Stomach (tissue), 19 donors: ENCODE measurements around the gene POLD4. TPM values are rescaled to one million over a fixed set of nuclear protein-coding genes. Genes with fewer than 3 reads are reported as not detected.
"Not testable (repeated sequence)": the region's sequence is repeated elsewhere in the genome, so short reads cannot be mapped to it uniquely, and the experiment has no call there.

Experiments used
- DNase-seq, 2 donors: peaks; one replicate each; pipeline versions ENCODE4 v3.0.0 to v3.0.0-alpha.2; 2013 to 2019
- H3K27ac ChIP-seq, 5 donors: fragments of 200-600 bp in 4 of 5; sonication (generic) in 4 of 5; one replicate each; pipeline ENCODE4 v1.5.1; 2013 to 2019; ENCODE audit warnings: mild to moderate bottlenecking in 1 of 5, moderate library complexity in 1 of 5
- H3K27me3 ChIP-seq, 3 donors: fragments of 200-600 bp; sonication (generic); one replicate each; pipeline ENCODE4 v1.5.1; 2017 to 2019; ENCODE audit warnings: mixed run types in 1 of 3
- H3K36me3 ChIP-seq, 4 donors: fragments of 200-600 bp; sonication (generic); 1 replicate in 3 of 4; 2 replicates in 1 of 4; pipeline ENCODE4 v1.5.1; 2016 to 2019
- H3K4me1 ChIP-seq, 4 donors: fragments of 200-600 bp; sonication (generic); one replicate each; pipeline ENCODE4 v1.5.1; 2016 to 2019
- H3K4me3 ChIP-seq, 4 donors: fragments of 200-600 bp; sonication (generic) in 3 of 4; one replicate each; pipeline ENCODE4 v1.5.1; 2016 to 2019; ENCODE audit warnings: mild to moderate bottlenecking in 1 of 4
- H3K9me3 ChIP-seq, 4 donors: fragments of 200-600 bp; sonication (generic); one replicate each; pipeline ENCODE4 v1.5.1; 2016 to 2019
- CTCF ChIP-seq, 7 experiments: fragments of 450-650 bp in 4 of 7; fragments of 200-600 bp in 3 of 7; sonication (generic) in 3 of 7; IDR thresholded peaks; one replicate each; pipeline ENCODE4 v1.5.1; 2016 to 2019; ENCODE audit warnings: antibody characterized with exemption in 7 of 7, control low read depth in 2 of 7, mild to moderate bottlenecking in 1 of 7
- EP300 ChIP-seq: sonication (generic); formaldehyde crosslinking; IDR thresholded peaks from one replicate; pipeline ENCODE4 v1.6.1; 2017; ENCODE audit warnings: antibody characterized with exemption
- POLR2A ChIP-seq, 4 donors: fragments of 450-650 bp; IDR thresholded peaks; one replicate each; pipeline ENCODE4 v1.6.1; 2016; ENCODE audit warnings: antibody characterized with exemption in 4 of 4, control low read depth in 2 of 4, mild to moderate bottlenecking in 1 of 4, moderate library complexity in 1 of 4
- POLR2AphosphoS5 ChIP-seq, 3 donors: sonication (generic); formaldehyde crosslinking; IDR thresholded peaks; one replicate each; pipeline ENCODE4 v1.6.1; 2016; ENCODE audit warnings: antibody characterized with exemption in 3 of 3
- WGBS, 5 donors: extraction: QIAGEN DNeasy Blood & Tissue Kit in 3 of 5; methylation state at CpG; one replicate each; pipeline versions ENCODE4 v1.1.5 to v1.1.7; 2013 to 2018; 5-methylcytosine and 5-hydroxymethylcytosine counted together
- intact Hi-C: fragments of 100-400 bp; cut with DNase I; formaldehyde crosslinking; loops from one replicate; pipeline ENCODE4 v1.15.1; 2023; ENCODE audit warnings: low total_unique reads
- long read RNA-seq, 10 donors: transcript quantifications; one replicate each; lab custom pipeline, GENCODE V29; 2026
- polyA plus RNA-seq, 3 donors: library from polyadenylated mRNA; stranded (reverse); fragments of 200-250 nt; gene quantifications; one replicate each; pipeline ENCODE4 v1.2.3, GENCODE V29; 2013
- total RNA-seq, 5 donors: library from RNA; depleted of rRNA; stranded (reverse); fragments of >200 nt; gene quantifications; one replicate each; pipeline versions ENCODE4 v1.1.0 to v1.2.3, GENCODE V29; 2014 to 2016
- donor health status: healthy with polysubstance abuse.
- donor health status: Bipolar disorder and iron deficiency.
- donor health status: healthy.

POLD4 gene
- total RNA-seq: 100 to 1,000 TPM in 1 of 5 donors, 10 to 100 TPM in 4; 13.8 to 117 (median 54.8) TPM
- 100 to 1,000 TPM; 129 to 316 (median 153) TPM for polyA plus RNA-seq
- long read RNA-seq, donor 1, transcript POLD4-201 (4 exons, 918 nt): major isoform, 8 of 21 reads
- long read RNA-seq, donor 1, transcript POLD4-205 (4 exons, 1,486 nt): minor isoform, 5 of 21 reads
- long read RNA-seq, donor 1, partial matches to known transcripts: 0 of 21 reads
- long read RNA-seq, donor 1, other reads (novel, unspliced or antisense): 0 of 21 reads
- long read RNA-seq, donor 2, transcript POLD4-207 (4 exons, 584 nt): minor isoform, 5 of 30 reads
- long read RNA-seq, donor 2, transcript POLD4-209 (2 exons, 860 nt): minor isoform, 5 of 30 reads
- long read RNA-seq, donor 2, transcript POLD4-201 (4 exons, 918 nt): major isoform, 14 of 30 reads
- long read RNA-seq, donor 2, partial matches to known transcripts: 0 of 30 reads
- long read RNA-seq, donor 2, other reads (novel, unspliced or antisense): 0 of 30 reads
- long read RNA-seq, donor 3, transcript POLD4-205 (4 exons, 1,486 nt): major isoform, 5 of 13 reads
- long read RNA-seq, donor 3, partial matches to known transcripts: 0 of 13 reads
- long read RNA-seq, donor 3, other reads (novel, unspliced or antisense): 0 of 13 reads
- long read RNA-seq, donor 4, partial matches to known transcripts: 0 of 3 reads
- long read RNA-seq, donor 4, other reads (novel, unspliced or antisense): 0 of 3 reads
- long read RNA-seq, donor 5, transcript POLD4-205 (4 exons, 1,486 nt): minor isoform, 5 of 16 reads
- long read RNA-seq, donor 5, transcript POLD4-201 (4 exons, 918 nt): major isoform, 7 of 16 reads
- long read RNA-seq, donor 5, partial matches to known transcripts: 0 of 16 reads
- long read RNA-seq, donor 5, other reads (novel, unspliced or antisense): 0 of 16 reads
- long read RNA-seq, donor 6, transcript POLD4-205 (4 exons, 1,486 nt): minor isoform, 21 of 58 reads
- long read RNA-seq, donor 6, transcript POLD4-201 (4 exons, 918 nt): major isoform, 22 of 58 reads
- long read RNA-seq, donor 6, transcript POLD4-209 (2 exons, 860 nt): minor isoform, 5 of 58 reads
- long read RNA-seq, donor 6, transcript POLD4-207 (4 exons, 584 nt): minor isoform, 6 of 58 reads
- long read RNA-seq, donor 6, partial matches to known transcripts: 0 of 58 reads
- long read RNA-seq, donor 6, other reads (novel, unspliced or antisense): 0 of 58 reads
- long read RNA-seq, donor 7, transcript POLD4-201 (4 exons, 918 nt): major isoform, 20 of 48 reads
- long read RNA-seq, donor 7, transcript POLD4-205 (4 exons, 1,486 nt): minor isoform, 12 of 48 reads
- long read RNA-seq, donor 7, partial matches to known transcripts: 9 of 48 reads
- long read RNA-seq, donor 7, other reads (novel, unspliced or antisense): 0 of 48 reads
- long read RNA-seq, donor 8, transcript POLD4-201 (4 exons, 918 nt): major isoform, 9 of 24 reads
- long read RNA-seq, donor 8, transcript POLD4-205 (4 exons, 1,486 nt): minor isoform, 5 of 24 reads
- long read RNA-seq, donor 8, partial matches to known transcripts: 5 of 24 reads
- long read RNA-seq, donor 8, other reads (novel, unspliced or antisense): 0 of 24 reads
- long read RNA-seq, donor 9, transcript POLD4-201 (4 exons, 918 nt): major isoform, 11 of 14 reads
- long read RNA-seq, donor 9, partial matches to known transcripts: 0 of 14 reads
- long read RNA-seq, donor 9, other reads (novel, unspliced or antisense): 0 of 14 reads
- long read RNA-seq, donor 10, transcript POLD4-201 (4 exons, 918 nt): major isoform, 11 of 23 reads
- long read RNA-seq, donor 10, transcript POLD4-205 (4 exons, 1,486 nt): minor isoform, 6 of 23 reads
- long read RNA-seq, donor 10, partial matches to known transcripts: 0 of 23 reads
- long read RNA-seq, donor 10, other reads (novel, unspliced or antisense): 0 of 23 reads

GRCh38 chr11:67353317-67354074 is at the start of gene POLD4:
TSS of gene POLD4 (minus strand) at chr11:67353546. CDS start at chr11:67353399, 147 bp downstream.
- no peaks in the 10 kb centered on the region for H3K27me3 ChIP-seq
- peaks cover 66 to 90% (median 82%) of the 10 kb centered on the region in 4 donors for H3K4me1 ChIP-seq
- TF ChIP-seq POLR2AphosphoS5 (IDR thresholded peaks at IDR 0.05) (peak; percentile 1 to 87 (median 82)), EP300 (peak; percentile 43), CTCF (IDR thresholded peaks at IDR 0.05) (no peak), POLR2A (IDR thresholded peaks at IDR 0.05) (peak in 2 of 4 donors; percentile 79 to 80)
- H3K36me3 ChIP-seq: peaks cover 0 to 7% (median 0%) of the 10 kb centered on the region in 4 donors
- 0 to 1% (median 0%) methylated on average over 30 to 37 of the region's 37 CpGs for WGBS, 5 donors
- intact Hi-C loops: no loop called here
- H3K27ac ChIP-seq: peak within 1 kb of the TSS; percentile 99 to 100 (median 100)
- peak within 1 kb of the TSS; percentile 55 to 78 (median 70) for H3K4me3 ChIP-seq
- peak; percentile 99 for DNase-seq
- no peaks in the 10 kb centered on the region for H3K9me3 ChIP-seq

- DNase-seq, H3K9me3 ChIP-seq, intact Hi-C loops: not testable (repeated sequence)
- WGBS, 5 donors: 93 to 97% (median 96%) methylated on average over 9 of the region's 9 CpGs
- H3K4me3 ChIP-seq: peak overlapping the region in 1 of 4 donors; percentile 43
- peaks cover 31 to 58% (median 45%) of the 10 kb centered on the region in 4 donors for H3K4me1 ChIP-seq
- H3K27ac ChIP-seq: peak overlapping the region in 4 of 5 donors; percentile 49 to 98 (median 68)
- H3K36me3 ChIP-seq: peaks cover 15 to 26% (median 21%) of the 10 kb centered on the region in 4 donors
- H3K27me3 ChIP-seq: peaks cover 0 to 41% (median 0%) of the 10 kb centered on the region in 3 donors
These were observed 49.7 kb upstream of the POLD4 start for GRCh38 chr11:67403085-67403484.

GRCh38 chr11:67402192-67402839 is 49.0 kb upstream of the POLD4 start:
- intact Hi-C loops, DNase-seq: not testable (repeated sequence)

More at GRCh38 chr11:67402192-67402839, 49.0 kb upstream of the POLD4 start:
- WGBS, 5 donors: 52 to 58% (median 54%) methylated on average over 19 of the region's 19 CpGs
- not testable (repeated sequence) for H3K9me3 ChIP-seq
- Histone ChIP-seq H3K27me3 (peaks cover 0 to 34% (median 0%) of the 10 kb centered on the region in 3 donors), H3K36me3 (peaks cover 23 to 34% (median 28%) of the 10 kb centered on the region in 4 donors), H3K4me1 (peaks cover 31 to 59% (median 52%) of the 10 kb centered on the region in 4 donors), H3K4me3 (peak overlapping the region; percentile 77 to 98 (median 88)), H3K27ac (peak overlapping the region; percentile 57 to 98 (median 95))
